ENCODE measurements around the gene TMEM95. TPM values are rescaled to one million over a fixed set of nuclear protein-coding genes. Genes with fewer than 3 reads are reported as not detected.

TMEM95 gene
- total RNA-seq, 3 donors from 2014 or later, result 0.26 TPM; not detected in 2

GRCh38 chr17:7346761-7347614 lies 8.0 kb upstream of the TMEM95 start:
- no peaks in the 10 kb centered on the region for H3K9me3 ChIP-seq
- H3K4me1 ChIP-seq (ENCODE audit: low read depth), result peaks cover 9% of the 10 kb centered on the region
- H3K4me3 ChIP-seq, result no peak overlapping the region
- TF ChIP-seq CTCF (IDR thresholded peaks at IDR 0.05), result no peak
- no peak for ATAC-seq
- no peak for DNase-seq
- intact Hi-C loops (cut with DNase I, micrococcal nuclease), result loop anchor here in 1 of 2 donors (10.0 kb wide), 1 partner anchor 72 kb away; no protein-coding TSS in a partner anchor
- peaks cover 2% of the 10 kb centered on the region for H3K36me3 ChIP-seq (ENCODE audit: low read depth)

- Histone ChIP-seq H3K4me3 (no peak overlapping the region), H3K9me3 (no peaks in the 10 kb centered on the region), H3K4me1 (ENCODE audit: low read depth) (peaks cover 14% of the 10 kb centered on the region), H3K36me3 (ENCODE audit: low read depth) (peaks cover 2% of the 10 kb centered on the region)
- no peak for TF ChIP-seq CTCF (IDR thresholded peaks at IDR 0.05)
- no peak for DNase-seq
- no peak for ATAC-seq
- intact Hi-C loops (cut with DNase I, micrococcal nuclease), result loop anchor here in 1 of 2 donors (10.0 kb wide), 1 partner anchor 73 kb away; no protein-coding TSS in a partner anchor
Observed at GRCh38 chr17:7347630-7348477, 7.1 kb upstream of the TMEM95 start.

GRCh38 chr17:7348478-7349242 lies 6.3 kb upstream of the TMEM95 start:
- Histone ChIP-seq H3K9me3 (no peaks in the 10 kb centered on the region), H3K36me3 (ENCODE audit: low read depth) (peaks cover 2% of the 10 kb centered on the region), H3K4me3 (no peak overlapping the region), H3K4me1 (ENCODE audit: low read depth) (peaks cover 19% of the 10 kb centered on the region)
- intact Hi-C loops (cut with DNase I, micrococcal nuclease), result loop anchor here in 1 of 2 donors (10.0 kb wide), 1 partner anchor 74 kb away; no protein-coding TSS in a partner anchor
- no peak for TF ChIP-seq CTCF (IDR thresholded peaks at IDR 0.05)
- no peak for ATAC-seq
- DNase-seq, result no peak

GRCh38 chr17:7351665-7352502 lies 3.1 kb upstream of the TMEM95 start, which contains the start of gene KCTD11:
TSS of gene KCTD11 (plus strand) at chr17:7352162.
- Histone ChIP-seq H3K4me1 (ENCODE audit: low read depth) (peaks cover 28% of the 10 kb centered on the region), H3K4me3 (peak within 1 kb of the TSS; percentile 56), H3K36me3 (ENCODE audit: low read depth) (peaks cover 2% of the 10 kb centered on the region), H3K9me3 (no peaks in the 10 kb centered on the region)
- peak; percentile 95 to 96 (median 96) for DNase-seq
- TF ChIP-seq CTCF (IDR thresholded peaks at IDR 0.05), result no peak
- intact Hi-C loops (cut with DNase I, micrococcal nuclease), result no loop called here
- ATAC-seq, result peak; percentile 85
